Neural progenitor cell (in vitro differentiated cells): ENCODE results near the gene EEIG1. TPM values are rescaled to one million over a fixed set of nuclear protein-coding genes. Genes with fewer than 3 reads are reported as not detected.

Experiments used
- DNase-seq: peaks from one replicate; pipeline ENCODE4 v3.0.0-alpha.2; 2016; ENCODE audit warnings: low spot score
- H2AFZ ChIP-seq: fragments of 200-600 bp; sonication (generic); replicated peaks from 2 replicates; pipeline ENCODE4 v1.6.1; 2016; ENCODE audit warnings: antibody characterized with exemption
- H3F3A ChIP-seq: fragments of 200-600 bp; sonication (generic); 2 replicates; pipeline ENCODE4 v1.6.1; 2016; ENCODE audit warnings: antibody characterized with exemption, low read depth
- H3K27ac ChIP-seq: fragments of 200-600 bp; sonication (generic); 2 replicates; pipeline ENCODE4 v1.5.1; 2016; ENCODE audit warnings: mild to moderate bottlenecking
- H3K27me3 ChIP-seq: fragments of 200-600 bp; sonication (generic); 2 replicates; pipeline ENCODE4 v1.6.1; 2016; ENCODE audit warnings: mild to moderate bottlenecking, moderate library complexity
- H3K36me3 ChIP-seq: fragments of 200-600 bp; sonication (generic); 2 replicates; pipeline ENCODE4 v1.5.1; 2016
- H3K4me1 ChIP-seq: fragments of 200-600 bp; sonication (generic); 2 replicates; pipeline ENCODE4 v1.6.1; 2016; ENCODE audit warnings: mixed run types
- H3K4me2 ChIP-seq: fragments of 200-600 bp; sonication (generic); 2 replicates; pipeline ENCODE4 v1.6.1; 2016
- H3K4me3 ChIP-seq: fragments of 200-600 bp; sonication (generic); 2 replicates; pipeline ENCODE4 v1.5.1; 2016
- H3K79me2 ChIP-seq: fragments of 200-600 bp; sonication (generic); 2 replicates; pipeline ENCODE4 v1.6.1; 2016; ENCODE audit warnings: low read depth
- H3K9ac ChIP-seq: fragments of 200-600 bp; sonication (generic); 2 replicates; pipeline ENCODE4 v1.6.1; 2016
- H3K9me3 ChIP-seq: fragments of 200-600 bp; sonication (generic); 2 replicates; pipeline ENCODE4 v1.5.1; 2016; ENCODE audit warnings: low read depth
- H4K20me1 ChIP-seq: fragments of 200-600 bp; sonication (generic); 2 replicates; pipeline ENCODE4 v1.6.1; 2016; ENCODE audit warnings: low read depth
- H3K27ac Mint-ChIP-seq: 3 replicates; pipeline ENCODE4 v1.8.0; 2021; ENCODE audit warnings: mixed read lengths
- H3K27me3 Mint-ChIP-seq: 2 replicates; pipeline ENCODE4 v1.8.0; 2022; ENCODE audit warnings: low read depth, mild to moderate bottlenecking, inconsistent platforms, moderate library complexity, mixed read lengths; ENCODE audit not compliant: insufficient read depth
- H3K36me3 Mint-ChIP-seq: 3 replicates; pipeline ENCODE4 v1.8.0; 2021; ENCODE audit warnings: mixed read lengths
- H3K4me1 Mint-ChIP-seq: 3 replicates; pipeline ENCODE4 v1.8.0; 2021; ENCODE audit warnings: mixed read lengths
- H3K4me3 Mint-ChIP-seq: 3 replicates; pipeline ENCODE4 v1.8.0; 2021; ENCODE audit warnings: mild to moderate bottlenecking, moderate library complexity, mixed read lengths
- H3K9me3 Mint-ChIP-seq: 3 replicates; pipeline ENCODE4 v1.8.0; 2020; ENCODE audit warnings: mixed read lengths
- CTCF ChIP-seq: fragments of 200-600 bp; sonication (generic); IDR thresholded peaks from 2 replicates; pipeline ENCODE4 v1.5.1; 2017; ENCODE audit warnings: antibody characterized with exemption, mild to moderate bottlenecking
- EZH2 ChIP-seq: fragments of 200-600 bp; sonication (generic); IDR thresholded peaks from 2 replicates; pipeline ENCODE4 v1.6.1; 2017; ENCODE audit warnings: antibody characterized with exemption, mild to moderate bottlenecking, moderate library complexity
- EZH2phosphoT487 ChIP-seq: fragments of 200-600 bp; sonication (generic); IDR thresholded peaks from 2 replicates; pipeline ENCODE4 v1.6.1; 2017; ENCODE audit warnings: antibody characterized with exemption
- total RNA-seq: library from RNA; depleted of rRNA; stranded (reverse); fragments of >200 nt; gene quantifications from 2 replicates; pipeline ENCODE4 v1.2.3, GENCODE V29; 2015; ENCODE audit warnings: low replicate concordance

The EEIG1 gene
- total RNA-seq, 1 donor from 2014 or later, result 8.8 TPM

DNA sequence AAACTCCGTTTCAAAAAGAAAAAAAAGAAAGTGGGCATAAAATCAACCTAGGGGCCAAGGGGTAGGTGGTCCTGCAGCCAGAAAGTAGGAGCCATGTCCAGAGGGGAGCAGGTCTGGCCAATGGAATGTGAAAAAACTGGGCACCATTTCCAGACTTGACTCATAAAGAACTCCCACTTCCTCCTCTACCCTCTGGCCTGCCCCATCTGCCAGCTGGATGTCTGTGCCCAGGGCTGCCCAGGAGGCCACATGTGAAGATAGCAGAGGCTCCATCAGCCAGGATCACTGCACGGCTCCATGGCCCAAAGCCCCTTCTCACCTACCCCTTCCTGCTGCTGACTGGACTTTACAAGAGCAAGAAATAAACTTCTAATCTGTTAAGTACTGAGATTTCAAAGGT lies 42.1 kb upstream of the EEIG1 start:
- Histone ChIP-seq H3K4me3 (no peak overlapping the region), H3K4me2 (no peak overlapping the region), H3K4me1 (no peaks in the 10 kb centered on the region), H3K36me3 (no peaks in the 10 kb centered on the region), H3K27ac (no peak overlapping the region), H3F3A (no peaks in the 10 kb centered on the region), H3K9ac (no peak overlapping the region), H3K27me3 (no peaks in the 10 kb centered on the region), H3K9me3 (no peaks in the 10 kb centered on the region), H2AFZ (no peak overlapping the region), H4K20me1 (no peaks in the 10 kb centered on the region), H3K79me2 (no peaks in the 10 kb centered on the region)
- Mint-ChIP-seq H3K4me1 (peaks cover 6% of the 10 kb centered on the region), H3K27ac (no peak overlapping the region), H3K36me3 (no peaks in the 10 kb centered on the region), H3K9me3 (no peaks in the 10 kb centered on the region), H3K27me3 (peaks cover 16% of the 10 kb centered on the region), H3K4me3 (no peak overlapping the region)
- DNase-seq, result no peak
- no peak for TF ChIP-seq EZH2
- no peak for TF ChIP-seq CTCF
- TF ChIP-seq EZH2phosphoT487, result no peak

- Histone ChIP-seq H3K4me2 (no peak overlapping the region), H3F3A (no peaks in the 10 kb centered on the region), H3K36me3 (no peaks in the 10 kb centered on the region), H3K27ac (no peak overlapping the region), H3K9me3 (no peaks in the 10 kb centered on the region), H3K9ac (no peak overlapping the region), H3K79me2 (no peaks in the 10 kb centered on the region), H3K4me1 (no peaks in the 10 kb centered on the region), H3K4me3 (no peak overlapping the region), H3K27me3 (no peaks in the 10 kb centered on the region), H4K20me1 (no peaks in the 10 kb centered on the region), H2AFZ (no peak overlapping the region)
- no peaks in the 10 kb centered on the region for H3K36me3 Mint-ChIP-seq
- DNase-seq, result no peak
- H3K27me3 Mint-ChIP-seq, result peaks cover 16% of the 10 kb centered on the region
- H3K9me3 Mint-ChIP-seq, result no peaks in the 10 kb centered on the region
- H3K4me1 Mint-ChIP-seq, result no peaks in the 10 kb centered on the region
- TF ChIP-seq EZH2phosphoT487 (no peak), EZH2 (no peak), CTCF (no peak)
- H3K4me3 Mint-ChIP-seq, result peak overlapping the region; percentile 35
- no peak overlapping the region for H3K27ac Mint-ChIP-seq
Measured at GRCh38 chr9:128021098-128021497, 40.3 kb upstream of the EEIG1 start.

- no peaks in the 10 kb centered on the region for H3K36me3 Mint-ChIP-seq
- H3K27me3 ChIP-seq, result no peaks in the 10 kb centered on the region
- no peak overlapping the region for H3K9ac ChIP-seq
- no peaks in the 10 kb centered on the region for H3K4me1 Mint-ChIP-seq
- no peaks in the 10 kb centered on the region for H3K36me3 ChIP-seq
- H3K9me3 Mint-ChIP-seq, result no peaks in the 10 kb centered on the region
- no peak overlapping the region for H3K4me2 ChIP-seq
- H3F3A ChIP-seq, result no peaks in the 10 kb centered on the region
- peaks cover 16% of the 10 kb centered on the region for H3K27me3 Mint-ChIP-seq
- no peak for DNase-seq
- no peaks in the 10 kb centered on the region for H3K4me1 ChIP-seq
- H3K27ac Mint-ChIP-seq, result no peak overlapping the region
- no peaks in the 10 kb centered on the region for H4K20me1 ChIP-seq
- no peaks in the 10 kb centered on the region for H3K9me3 ChIP-seq
- TF ChIP-seq CTCF, result peak; percentile 42
- no peak for TF ChIP-seq EZH2phosphoT487
- no peaks in the 10 kb centered on the region for H3K79me2 ChIP-seq
- H3K4me3 Mint-ChIP-seq, result peak overlapping the region; percentile 35
- H3K4me3 ChIP-seq, result no peak overlapping the region
- H3K27ac ChIP-seq, result no peak overlapping the region
- no peak overlapping the region for H2AFZ ChIP-seq
Measured at GRCh38 chr9:128020692-128021091, 39.9 kb upstream of the EEIG1 start.
